ENCODE measurements around the gene URB1.

The URB1 gene

DNA sequence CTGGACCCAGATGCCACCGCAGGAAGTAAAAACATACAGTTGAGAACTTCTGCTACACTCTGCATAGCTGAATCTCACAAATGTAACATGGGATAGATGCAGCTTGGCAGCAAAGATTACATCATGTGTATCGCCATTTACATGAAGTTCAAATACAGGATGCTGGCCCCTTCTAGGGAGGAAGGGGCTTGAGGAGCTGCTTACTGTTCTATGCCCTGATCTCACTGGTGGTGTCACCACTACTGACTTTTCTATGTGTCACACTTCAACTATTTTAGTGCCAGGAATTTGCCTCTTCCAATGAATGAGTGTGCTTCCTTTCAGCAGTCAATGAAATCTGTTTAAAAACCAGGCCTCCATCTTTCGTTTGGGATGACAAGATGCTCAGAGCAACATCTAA lies 63.0 kb downstream of the URB1 start:
- H3K9me3 ChIP-seq (ENCODE audit: low read depth, low read length) = no peaks in the 10 kb centered on the region; the same call in 1 of the 2 replicates
- no peak overlapping the region for H3K27ac ChIP-seq
- H3K4me3 ChIP-seq = no peak overlapping the region
- no peak for DNase-seq (ENCODE audit: low read depth, low spot score)
- TF ChIP-seq POLR2AphosphoS5 (IDR thresholded peaks at IDR 0.05; ENCODE audit: borderline replicate concordance, low read depth, low read length) (no peak), FOXP2 (optimal IDR thresholded peaks at IDR 0.05; ENCODE audit: control extremely low read depth, extremely low read length, insufficient read depth) (no peak), EZH2 (IDR thresholded peaks at IDR 0.05) (no peak)
- peaks cover 97% of the 10 kb centered on the region for H3K36me3 ChIP-seq (ENCODE audit: insufficient read depth, low read length)
- H3K9ac ChIP-seq (ENCODE audit: insufficient read length) = no peak overlapping the region

DNA sequence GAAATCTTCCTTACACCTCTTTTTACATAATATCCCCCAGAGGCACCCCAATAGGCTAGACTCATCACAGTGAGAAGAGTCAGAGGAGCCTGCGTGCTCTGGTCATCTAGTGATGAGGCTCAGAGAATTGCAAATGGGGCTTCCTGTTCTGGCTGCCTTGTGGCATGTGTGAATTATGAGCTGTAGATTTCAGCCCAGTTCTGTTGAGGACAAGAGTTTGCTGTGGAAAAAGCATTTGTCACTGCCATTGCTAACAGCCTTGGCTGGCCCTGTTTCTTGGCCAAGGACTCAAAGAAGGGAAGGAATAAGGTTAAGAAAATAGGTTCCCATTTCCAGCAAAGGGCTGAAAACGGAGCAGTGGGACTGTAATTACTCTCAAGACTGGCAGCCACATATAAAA lies 63.5 kb downstream of the URB1 start:
- DNase-seq (ENCODE audit: low read depth, low spot score) = no peak
- TF ChIP-seq EZH2 (IDR thresholded peaks at IDR 0.05) (no peak), POLR2AphosphoS5 (IDR thresholded peaks at IDR 0.05; ENCODE audit: borderline replicate concordance, low read depth, low read length) (no peak), FOXP2 (optimal IDR thresholded peaks at IDR 0.05; ENCODE audit: control extremely low read depth, extremely low read length, insufficient read depth) (no peak)
- H3K27ac ChIP-seq = no peak overlapping the region
- H3K36me3 ChIP-seq (ENCODE audit: insufficient read depth, low read length) = peaks cover 97% of the 10 kb centered on the region
- no peak overlapping the region for H3K4me3 ChIP-seq
- no peaks in the 10 kb centered on the region; the same call in 1 of the 2 replicates for H3K9me3 ChIP-seq (ENCODE audit: low read depth, low read length)
- no peak overlapping the region for H3K9ac ChIP-seq (ENCODE audit: insufficient read length)

GRCh38 chr21:32328595-32328994 lies 64.2 kb downstream of the URB1 start:
- Histone ChIP-seq H3K36me3 (ENCODE audit: insufficient read depth, low read length) (peaks cover 97% of the 10 kb centered on the region), H3K9me3 (ENCODE audit: low read depth, low read length) (no peaks in the 10 kb centered on the region; the same call in 1 of the 2 replicates), H3K27ac (no peak overlapping the region), H3K9ac (ENCODE audit: insufficient read length) (no peak overlapping the region), H3K4me3 (no peak overlapping the region)
- DNase-seq (ENCODE audit: low read depth, low spot score) = no peak
- TF ChIP-seq POLR2AphosphoS5 (IDR thresholded peaks at IDR 0.05; ENCODE audit: borderline replicate concordance, low read depth, low read length) (no peak), EZH2 (IDR thresholded peaks at IDR 0.05) (no peak), FOXP2 (optimal IDR thresholded peaks at IDR 0.05; ENCODE audit: control extremely low read depth, extremely low read length, insufficient read depth) (no peak)

GRCh38 chr21:32325706-32326105 lies 67.1 kb downstream of the URB1 start:
- Histone ChIP-seq H3K36me3 (ENCODE audit: insufficient read depth, low read length) (peaks cover 96% of the 10 kb centered on the region), H3K9ac (ENCODE audit: insufficient read length) (no peak overlapping the region), H3K9me3 (ENCODE audit: low read depth, low read length) (no peaks in the 10 kb centered on the region), H3K4me3 (no peak overlapping the region), H3K27ac (no peak overlapping the region)
- no peak for TF ChIP-seq FOXP2 (optimal IDR thresholded peaks at IDR 0.05; ENCODE audit: control extremely low read depth, extremely low read length, insufficient read depth)
- no peak for TF ChIP-seq POLR2AphosphoS5 (IDR thresholded peaks at IDR 0.05; ENCODE audit: borderline replicate concordance, low read depth, low read length)
- TF ChIP-seq EZH2 (IDR thresholded peaks at IDR 0.05) = no peak
- DNase-seq (ENCODE audit: low read depth, low spot score) = no peak

DNA sequence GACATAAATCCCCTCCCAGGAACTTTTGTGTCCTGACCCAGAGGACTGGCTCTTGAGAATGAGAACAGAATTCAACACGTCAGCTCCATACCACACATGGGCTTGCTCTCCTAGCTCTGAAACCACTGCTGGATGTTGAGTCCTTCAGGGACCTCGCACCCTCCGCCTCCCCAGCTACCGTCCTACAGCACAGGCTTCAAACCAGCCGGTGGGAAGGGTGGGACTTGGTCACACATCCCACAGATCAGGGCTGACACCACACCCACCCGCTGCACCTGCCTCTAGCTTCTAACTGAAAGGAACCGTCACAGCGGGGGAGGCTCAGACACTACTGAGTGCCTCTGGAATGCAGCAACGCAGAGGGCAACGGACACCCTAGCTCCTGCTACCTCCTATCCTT lies 70.1 kb downstream of the URB1 start:
- no peak overlapping the region for H3K4me3 ChIP-seq
- H3K36me3 ChIP-seq (ENCODE audit: insufficient read depth, low read length) = peaks cover 97% of the 10 kb centered on the region
- DNase-seq (ENCODE audit: low read depth, low spot score) = no peak
- no peak overlapping the region for H3K9ac ChIP-seq (ENCODE audit: insufficient read length)
- H3K9me3 ChIP-seq (ENCODE audit: low read depth, low read length) = no peaks in the 10 kb centered on the region
- no peak overlapping the region for H3K27ac ChIP-seq
- TF ChIP-seq EZH2 (IDR thresholded peaks at IDR 0.05) (no peak), FOXP2 (optimal IDR thresholded peaks at IDR 0.05; ENCODE audit: control extremely low read depth, extremely low read length, insufficient read depth) (no peak), POLR2AphosphoS5 (IDR thresholded peaks at IDR 0.05; ENCODE audit: borderline replicate concordance, low read depth, low read length) (no peak)

DNA sequence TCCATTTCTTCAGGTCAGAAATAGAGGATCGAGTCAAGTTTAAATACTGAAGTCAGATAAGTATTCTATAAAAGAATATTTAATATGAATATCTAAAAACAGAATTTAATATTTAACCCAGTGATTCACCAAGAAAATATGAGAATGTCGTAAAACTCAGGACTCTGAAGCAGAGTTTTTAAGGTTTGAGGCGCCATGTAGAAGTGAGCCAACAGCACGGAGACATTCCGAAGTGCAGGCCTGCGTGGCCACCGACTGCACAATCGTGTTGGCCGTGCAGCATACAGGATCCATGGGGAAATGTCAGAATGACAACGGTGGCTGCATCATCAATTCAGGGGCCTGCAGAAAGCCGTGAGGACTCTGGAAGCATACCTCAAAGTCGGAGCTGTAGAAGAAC lies 70.7 kb downstream of the URB1 start:
- no peaks in the 10 kb centered on the region for H3K9me3 ChIP-seq (ENCODE audit: low read depth, low read length)
- TF ChIP-seq POLR2AphosphoS5 (IDR thresholded peaks at IDR 0.05; ENCODE audit: borderline replicate concordance, low read depth, low read length) (no peak), FOXP2 (optimal IDR thresholded peaks at IDR 0.05; ENCODE audit: control extremely low read depth, extremely low read length, insufficient read depth) (no peak)
- no peak for DNase-seq (ENCODE audit: low read depth, low spot score)
- H3K9ac ChIP-seq (ENCODE audit: insufficient read length) = no peak overlapping the region
- H3K4me3 ChIP-seq = no peak overlapping the region
- peaks cover 97% of the 10 kb centered on the region for H3K36me3 ChIP-seq (ENCODE audit: insufficient read depth, low read length)
- no peak overlapping the region for H3K27ac ChIP-seq

GRCh38 chr21:32321480-32321879 lies 71.3 kb downstream of the URB1 start:
- Histone ChIP-seq H3K36me3 (ENCODE audit: insufficient read depth, low read length) (peaks cover 98% of the 10 kb centered on the region), H3K27ac (no peak overlapping the region), H3K9me3 (ENCODE audit: low read depth, low read length) (no peaks in the 10 kb centered on the region), H3K9ac (ENCODE audit: insufficient read length) (no peak overlapping the region), H3K4me3 (no peak overlapping the region)
- no peak for DNase-seq (ENCODE audit: low read depth, low spot score)
- TF ChIP-seq EZH2 (IDR thresholded peaks at IDR 0.05) (no peak), FOXP2 (optimal IDR thresholded peaks at IDR 0.05; ENCODE audit: control extremely low read depth, extremely low read length, insufficient read depth) (no peak), POLR2AphosphoS5 (IDR thresholded peaks at IDR 0.05; ENCODE audit: borderline replicate concordance, low read depth, low read length) (no peak)

- no peaks in the 10 kb centered on the region for H3K9me3 ChIP-seq (ENCODE audit: low read depth, low read length)
- H3K9ac ChIP-seq (ENCODE audit: insufficient read length) = no peak overlapping the region
- no peak for TF ChIP-seq POLR2AphosphoS5 (IDR thresholded peaks at IDR 0.05; ENCODE audit: borderline replicate concordance, low read depth, low read length)
- no peak for TF ChIP-seq EZH2 (IDR thresholded peaks at IDR 0.05)
- no peak for TF ChIP-seq FOXP2 (optimal IDR thresholded peaks at IDR 0.05; ENCODE audit: control extremely low read depth, extremely low read length, insufficient read depth)
- DNase-seq (ENCODE audit: low read depth, low spot score) = no peak
- H3K4me3 ChIP-seq = no peak overlapping the region
- peaks cover 98% of the 10 kb centered on the region for H3K36me3 ChIP-seq (ENCODE audit: insufficient read depth, low read length)
- no peak overlapping the region for H3K27ac ChIP-seq
These were observed 72.1 kb downstream of the URB1 start for GRCh38 chr21:32320726-32321125.

GRCh38 chr21:32320059-32320458 lies 72.8 kb downstream of the URB1 start:
- TF ChIP-seq EZH2 (IDR thresholded peaks at IDR 0.05) = no peak
- TF ChIP-seq FOXP2 (optimal IDR thresholded peaks at IDR 0.05; ENCODE audit: control extremely low read depth, extremely low read length, insufficient read depth) = no peak
- no peak for TF ChIP-seq POLR2AphosphoS5 (IDR thresholded peaks at IDR 0.05; ENCODE audit: borderline replicate concordance, low read depth, low read length)
- no peak for DNase-seq (ENCODE audit: low read depth, low spot score)
- no peak overlapping the region for H3K9ac ChIP-seq (ENCODE audit: insufficient read length)
- H3K4me3 ChIP-seq = no peak overlapping the region
- peaks cover 95% of the 10 kb centered on the region for H3K36me3 ChIP-seq (ENCODE audit: insufficient read depth, low read length)
- H3K9me3 ChIP-seq (ENCODE audit: low read depth, low read length) = no peaks in the 10 kb centered on the region
- no peak overlapping the region for H3K27ac ChIP-seq

Data from SK-N-MC (cell line).